Measurements from ENCODE around the gene TPP1.

DNA sequence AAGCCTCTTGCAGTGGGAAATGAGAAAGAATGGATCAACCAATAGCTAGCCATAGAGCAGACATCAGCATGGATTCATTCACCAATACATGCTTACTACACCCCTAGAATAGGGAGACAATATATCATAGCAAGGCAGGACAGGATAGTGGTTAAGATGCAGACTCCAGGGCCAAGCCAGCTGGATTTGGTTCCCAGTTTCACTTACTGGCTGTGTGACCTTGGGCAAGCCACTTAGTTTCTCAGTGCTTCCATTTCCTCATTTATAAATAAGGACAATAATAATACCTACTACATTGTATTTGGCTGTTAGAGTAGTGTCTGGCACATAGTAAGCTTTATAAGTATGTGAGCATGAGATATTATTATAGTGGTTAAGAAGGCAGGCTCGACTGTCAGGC lies 29.3 kb upstream of the TPP1 start:
- TF ChIP-seq, protein P1, sequence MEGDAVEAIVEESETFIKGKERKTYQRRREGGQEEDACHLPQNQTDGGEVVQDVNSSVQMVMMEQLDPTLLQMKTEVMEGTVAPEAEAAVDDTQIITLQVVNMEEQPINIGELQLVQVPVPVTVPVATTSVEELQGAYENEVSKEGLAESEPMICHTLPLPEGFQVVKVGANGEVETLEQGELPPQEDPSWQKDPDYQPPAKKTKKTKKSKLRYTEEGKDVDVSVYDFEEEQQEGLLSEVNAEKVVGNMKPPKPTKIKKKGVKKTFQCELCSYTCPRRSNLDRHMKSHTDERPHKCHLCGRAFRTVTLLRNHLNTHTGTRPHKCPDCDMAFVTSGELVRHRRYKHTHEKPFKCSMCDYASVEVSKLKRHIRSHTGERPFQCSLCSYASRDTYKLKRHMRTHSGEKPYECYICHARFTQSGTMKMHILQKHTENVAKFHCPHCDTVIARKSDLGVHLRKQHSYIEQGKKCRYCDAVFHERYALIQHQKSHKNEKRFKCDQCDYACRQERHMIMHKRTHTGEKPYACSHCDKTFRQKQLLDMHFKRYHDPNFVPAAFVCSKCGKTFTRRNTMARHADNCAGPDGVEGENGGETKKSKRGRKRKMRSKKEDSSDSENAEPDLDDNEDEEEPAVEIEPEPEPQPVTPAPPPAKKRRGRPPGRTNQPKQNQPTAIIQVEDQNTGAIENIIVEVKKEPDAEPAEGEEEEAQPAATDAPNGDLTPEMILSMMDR (IDR thresholded peaks at IDR 0.05) = no peak
- no peak for TF ChIP-seq EP300 (IDR thresholded peaks at IDR 0.05)
